NCI-H187 treated with DMSO at 0.1 percent for 48 hours (cell line): ENCODE results near the gene WDR13.
"Not testable (repeated sequence)": the region's sequence is repeated elsewhere in the genome, so short reads cannot be mapped to it uniquely, and the experiment has no call there.

Experiments used
- DNase-seq: peaks from one replicate; lab custom pipeline; 2025; lab: John Stamatoyannopoulos, UW

WDR13 gene

DNA sequence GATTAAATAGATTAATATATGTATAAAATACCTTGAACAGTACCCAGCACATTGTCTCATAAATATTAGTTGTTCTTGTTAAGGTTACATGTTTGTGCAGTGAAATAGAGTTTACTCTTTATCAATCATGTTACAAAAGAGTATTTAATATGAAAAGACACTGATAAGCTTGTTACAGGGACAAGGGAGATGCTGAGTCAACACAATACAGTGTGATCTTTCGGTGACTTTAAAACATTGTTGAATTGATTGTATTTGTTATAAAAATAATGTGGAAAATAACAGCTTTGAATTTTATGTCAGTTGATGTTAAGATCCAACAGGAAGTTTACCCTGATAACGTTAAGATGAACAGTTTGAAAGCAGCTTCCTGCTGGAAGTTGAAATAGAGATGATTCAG is 1.4 kb upstream of the WDR13 start:
- no peak for DNase-seq

DNA sequence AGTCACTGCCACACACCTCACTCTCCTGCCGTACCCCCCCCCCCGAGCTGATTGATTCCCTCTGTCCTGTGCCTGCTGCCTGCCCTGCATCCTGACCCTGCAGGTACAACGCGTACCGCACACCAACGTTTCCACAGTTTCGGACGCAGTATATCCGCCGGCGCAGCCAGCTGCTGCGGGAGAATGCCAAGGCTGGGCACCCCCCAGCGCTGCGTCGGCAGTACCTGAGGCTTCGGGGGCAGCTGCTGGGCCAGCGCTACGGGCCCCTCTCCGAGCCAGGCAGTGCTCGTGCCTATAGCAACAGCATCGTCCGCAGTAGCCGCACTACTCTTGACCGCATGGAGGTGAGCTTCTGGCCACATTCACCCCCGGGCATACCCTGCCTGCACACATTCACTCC is 1.3 kb downstream of the WDR13 start:
- no peak for DNase-seq

DNA sequence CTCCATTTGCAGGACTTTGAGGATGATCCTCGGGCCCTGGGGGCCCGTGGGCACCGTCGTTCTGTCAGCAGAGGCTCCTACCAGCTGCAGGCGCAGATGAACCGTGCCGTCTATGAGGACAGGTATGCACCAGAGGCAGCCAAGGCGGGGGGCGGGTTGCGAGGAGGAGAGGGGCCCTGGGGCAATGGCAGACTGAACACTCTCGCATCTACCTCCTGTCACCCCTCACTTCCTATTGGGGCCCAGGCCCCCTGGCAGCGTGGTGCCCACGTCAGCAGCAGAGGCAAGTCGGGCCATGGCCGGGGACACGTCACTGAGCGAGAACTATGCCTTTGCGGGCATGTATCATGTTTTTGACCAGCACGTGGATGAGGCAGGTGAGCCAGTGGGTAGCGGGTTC is 2.0 kb downstream of the WDR13 start:
- DNase-seq = no peak

DNA sequence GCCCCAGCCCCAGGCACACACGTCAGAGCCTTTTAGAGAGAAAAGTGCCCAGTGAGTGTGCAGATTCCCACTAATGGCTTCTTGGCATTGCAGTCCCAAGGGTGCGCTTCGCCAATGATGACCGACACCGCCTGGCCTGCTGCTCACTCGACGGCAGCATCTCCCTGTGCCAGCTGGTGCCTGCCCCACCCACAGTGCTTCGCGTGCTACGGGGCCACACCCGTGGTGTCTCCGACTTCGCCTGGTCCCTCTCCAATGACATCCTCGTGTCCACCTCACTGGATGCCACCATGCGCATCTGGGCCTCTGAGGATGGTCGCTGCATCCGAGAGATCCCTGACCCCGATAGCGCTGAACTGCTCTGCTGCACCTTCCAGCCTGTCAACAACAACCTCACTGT is 2.9 kb downstream of the WDR13 start:
- no peak for DNase-seq

- DNase-seq = no peak
Observed at GRCh38 chrX:48601741-48602394, 4.6 kb downstream of the WDR13 start.

- no peak for DNase-seq
Observed at GRCh38 chrX:48604701-48605100, 7.4 kb downstream of the WDR13 start.

GRCh38 chrX:48606091-48606490 is 8.8 kb downstream of the WDR13 start:
- DNase-seq = no peak

DNA sequence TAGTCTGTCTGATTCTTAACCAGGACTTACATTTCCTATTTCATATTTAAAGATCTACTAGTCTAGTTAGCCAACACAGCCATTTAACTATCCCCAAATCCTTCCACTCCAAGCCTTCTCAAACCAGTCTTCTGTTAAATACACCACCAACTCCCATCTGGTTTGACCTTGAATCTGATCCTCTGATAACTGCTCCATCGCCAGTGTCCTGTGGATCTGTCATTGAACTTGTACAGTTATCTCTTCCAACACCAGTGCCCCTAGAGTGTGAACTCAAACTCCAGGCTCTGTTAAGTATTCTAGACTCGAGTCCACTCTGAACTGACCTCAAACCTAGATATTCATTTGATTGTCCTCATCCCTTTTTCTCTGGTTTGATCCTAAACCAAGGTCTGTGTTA is 14.4 kb downstream of the WDR13 start:
- DNase-seq = no peak

GRCh38 chrX:48613502-48614160 is 16.3 kb downstream of the WDR13 start:
- no peak for DNase-seq

DNA sequence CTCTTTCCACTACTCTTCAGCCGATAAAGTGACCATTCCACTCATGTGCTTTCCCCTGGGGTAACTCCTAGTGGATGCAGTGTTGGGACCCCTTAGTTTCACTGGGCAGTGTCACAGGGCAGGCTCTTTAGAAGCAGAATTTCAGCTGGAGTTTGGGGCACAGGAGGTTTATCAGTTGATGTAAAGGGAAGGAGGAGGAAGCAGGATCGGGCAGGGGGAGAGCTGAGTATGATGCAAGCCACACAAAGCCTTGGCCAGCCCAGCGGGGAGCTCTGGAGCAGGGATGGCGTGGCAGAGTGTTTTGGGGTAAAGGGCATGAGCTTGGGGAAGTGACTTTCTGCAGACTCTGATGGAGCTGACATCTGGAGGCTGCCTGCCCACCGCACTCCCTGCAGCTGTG is 19.3 kb downstream of the WDR13 start:
- DNase-seq = no peak

DNA sequence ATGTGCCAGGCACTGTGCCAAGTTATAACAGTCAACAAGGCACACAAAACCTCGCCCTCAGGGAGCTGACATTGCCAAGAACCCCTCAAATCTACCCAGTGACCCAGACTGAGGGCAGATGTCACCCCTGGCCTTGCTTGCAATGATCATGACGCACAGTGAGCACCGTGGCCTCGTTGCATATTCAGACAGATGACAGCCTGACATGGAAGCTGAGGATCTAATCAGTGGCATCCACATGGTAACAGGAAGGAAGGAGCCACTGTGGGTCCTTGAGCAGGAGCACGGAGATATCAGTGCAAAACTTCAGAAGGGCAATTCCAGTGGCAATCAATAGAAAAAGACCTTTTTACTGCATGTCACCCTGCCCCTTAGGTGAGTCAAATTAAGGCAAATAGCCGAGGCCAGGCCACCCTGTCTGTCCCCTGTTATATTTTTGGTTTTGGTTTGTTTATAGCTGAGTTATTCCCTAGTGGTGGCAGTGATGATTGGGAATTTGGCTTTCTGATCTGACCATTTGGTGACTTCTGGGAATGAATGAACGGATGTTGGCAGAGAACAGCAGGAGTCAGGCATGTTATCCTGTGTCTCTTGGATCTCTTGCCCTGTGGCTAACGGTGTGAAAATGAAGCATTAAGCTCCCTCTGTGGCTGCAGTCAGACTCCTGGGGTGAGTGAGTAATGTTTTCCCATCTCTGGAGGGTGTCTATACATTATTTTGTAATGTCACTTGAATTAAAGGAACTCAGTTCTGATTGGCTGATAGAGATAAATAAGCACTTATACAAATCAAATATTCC is 20.4 kb downstream of the WDR13 start:
- DNase-seq = no peak

DNA sequence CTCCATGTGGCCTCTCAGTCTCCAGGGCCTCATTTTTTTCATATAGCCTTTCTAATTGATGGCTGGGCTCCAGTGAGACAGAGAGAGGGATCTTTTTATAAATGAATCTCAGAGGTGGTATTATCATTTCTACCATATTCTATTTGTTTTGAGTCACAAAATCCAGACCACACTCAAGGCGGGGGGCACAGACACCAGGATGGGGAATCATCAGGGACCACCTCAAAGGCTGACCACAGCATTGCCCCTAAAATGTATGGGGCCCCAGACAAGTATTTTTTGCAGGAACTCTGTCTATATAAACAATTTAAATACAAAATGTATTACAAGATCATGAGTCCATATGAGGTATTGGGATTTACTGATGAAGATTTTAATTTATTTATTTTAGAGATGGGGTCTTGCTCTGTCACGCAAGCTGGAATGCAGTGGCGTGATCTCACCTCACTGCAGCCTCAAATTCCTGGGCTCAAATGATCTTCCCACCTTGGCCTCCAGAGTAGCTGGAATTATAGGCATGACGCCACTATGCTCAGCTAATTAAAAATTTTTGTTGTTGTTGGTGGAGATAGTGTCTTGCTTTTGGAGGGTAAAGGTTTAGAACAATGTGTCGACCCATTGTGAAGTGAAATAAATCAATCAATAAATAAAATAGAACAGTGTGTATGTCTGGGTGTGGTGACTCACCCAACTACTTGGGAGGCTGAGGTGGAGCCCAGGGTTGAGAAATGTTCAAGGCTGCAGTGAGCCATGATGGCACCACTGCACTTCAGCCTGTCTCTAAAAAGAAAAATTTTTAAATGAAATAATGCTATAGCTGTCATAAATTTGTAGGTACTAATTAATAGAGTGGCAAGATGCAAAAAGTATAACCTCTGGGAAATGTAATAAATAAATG is 29.4 kb downstream of the WDR13 start:
- DNase-seq = no peak

GRCh38 chrX:48631376-48632090 is 34.2 kb downstream of the WDR13 start:
- DNase-seq = peak; percentile 10

DNA sequence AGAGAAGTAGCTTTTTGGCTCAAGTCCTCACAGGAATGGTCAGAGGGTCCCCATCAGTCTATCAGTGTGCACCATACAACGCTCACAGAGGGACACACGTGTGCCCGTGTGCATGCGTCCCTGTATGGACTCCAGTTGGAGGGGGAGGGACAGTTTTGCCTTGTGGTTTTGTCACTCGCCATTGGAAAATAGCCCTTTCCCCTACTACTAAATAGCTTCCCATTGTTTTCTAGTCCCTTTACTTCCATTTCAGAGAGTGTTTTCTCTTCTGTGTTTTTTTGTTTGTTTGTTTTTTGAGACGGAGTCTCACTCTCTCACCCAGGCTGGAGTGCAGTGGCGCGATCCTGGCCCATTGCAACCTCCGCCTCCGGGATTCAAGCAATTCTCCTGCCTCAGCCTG is 34.9 kb downstream of the WDR13 start:
- no peak for DNase-seq

DNA sequence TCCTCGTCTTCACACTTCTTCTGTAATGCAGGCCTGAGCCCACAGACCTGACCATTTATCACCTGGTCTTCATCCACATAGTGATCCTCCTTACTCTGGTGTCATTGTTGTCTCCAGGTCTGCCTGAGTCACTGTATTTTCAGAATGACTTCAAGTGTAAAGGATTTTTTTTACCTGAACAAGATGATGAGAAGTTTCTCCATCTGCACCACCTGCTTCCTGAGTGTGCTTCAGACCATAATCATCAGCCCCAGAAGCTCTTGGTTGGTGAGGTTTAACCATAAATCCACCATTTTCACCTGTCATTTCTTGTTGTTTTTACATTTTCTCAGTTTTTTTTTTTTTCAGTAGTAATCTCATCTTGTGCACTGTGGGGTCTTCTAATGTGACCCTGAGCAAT is 39.0 kb downstream of the WDR13 start:
- no peak for DNase-seq

GRCh38 chrX:48636776-48637175 is 39.5 kb downstream of the WDR13 start:
- DNase-seq = no peak

DNA sequence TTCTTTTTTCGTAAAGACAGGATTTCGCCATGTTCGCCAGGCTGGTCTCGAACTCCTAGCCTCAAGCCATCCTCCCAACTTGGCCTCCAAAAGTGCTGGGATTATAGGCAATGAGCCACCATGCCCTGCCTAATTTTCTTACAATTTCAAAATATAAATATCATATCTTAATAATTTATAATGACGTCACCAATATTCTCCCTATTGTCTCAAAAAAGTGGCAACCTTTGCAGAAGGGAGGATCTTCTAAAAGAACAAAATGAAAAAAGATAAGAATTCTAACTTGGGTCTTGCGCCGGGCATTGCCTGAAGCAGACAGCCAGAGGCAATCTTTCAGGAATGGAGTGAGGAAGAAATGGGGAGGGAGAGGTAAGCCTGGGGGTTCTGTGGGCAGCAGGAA is 48.4 kb downstream of the WDR13 start:
- DNase-seq = no peak

- no peak for DNase-seq
Observed at GRCh38 chrX:48648336-48648751, 51.1 kb downstream of the WDR13 start.

DNA sequence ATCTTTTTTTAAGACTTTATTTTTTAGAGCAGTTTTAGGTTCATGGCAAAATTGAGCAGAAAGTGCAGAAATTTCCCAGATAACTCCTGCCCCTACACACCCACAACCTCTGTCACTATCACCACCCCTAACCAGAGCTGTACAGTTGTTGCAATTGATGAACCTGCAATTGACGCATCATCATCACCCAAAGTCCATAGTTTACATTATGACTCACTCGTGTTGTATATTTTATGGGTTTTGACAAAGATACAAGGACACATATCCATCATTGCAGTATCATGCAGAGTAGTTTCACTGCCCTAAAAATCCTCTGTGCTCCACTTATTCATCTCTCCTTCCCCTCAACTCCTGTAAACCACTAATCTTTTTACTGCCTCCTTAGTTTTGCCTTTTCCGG is 51.8 kb downstream of the WDR13 start:
- no peak for DNase-seq

- DNase-seq = not testable (repeated sequence)
Observed at GRCh38 chrX:48652055-48652579, 54.8 kb downstream of the WDR13 start.

- DNase-seq = not testable (repeated sequence)
Observed at GRCh38 chrX:48654746-48655145, 57.5 kb downstream of the WDR13 start.
